HepG2 (cell line): ENCODE data around the gene U2AF1L4. TPM values are rescaled to one million over a fixed set of nuclear protein-coding genes. Genes with fewer than 3 reads are reported as not detected.

ENCODE experiments used
- AKNA ChIP-seq: sonication (generic); formaldehyde crosslinking; IDR thresholded peaks from 2 replicates; pipeline ENCODE4 v1.4.0; 2020; ENCODE audit warnings: missing genetic modification reagents, borderline replicate concordance
- ARID5B ChIP-seq: IDR thresholded peaks from 2 replicates; pipeline ENCODE4 v1.4.0; 2020; ENCODE audit warnings: mild to moderate bottlenecking, missing genetic modification reagents
- BCL6 ChIP-seq: IDR thresholded peaks from 2 replicates; pipeline ENCODE4 v1.6.1; 2016; ENCODE audit warnings: missing genetic modification reagents, missing compliant biosample characterization
- ETV5 ChIP-seq: IDR thresholded peaks from 2 replicates; pipeline ENCODE4 v1.6.1; 2018; ENCODE audit warnings: missing biosample characterization, missing genetic modification reagents, inconsistent platforms, borderline replicate concordance
- TFE3 ChIP-seq: IDR thresholded peaks from 2 replicates; pipeline ENCODE4 v1.6.1; 2016
- TIGD3 ChIP-seq: sonication (generic); formaldehyde crosslinking; IDR thresholded peaks from 2 replicates; pipeline ENCODE4 v1.5.1; 2020; ENCODE audit warnings: mild to moderate bottlenecking, missing genetic modification reagents, borderline replicate concordance
- ZBTB4 ChIP-seq: sonication (generic); formaldehyde crosslinking; IDR thresholded peaks from 2 replicates; pipeline ENCODE4 v1.4.0; 2020; ENCODE audit warnings: missing genetic modification reagents, mild to moderate bottlenecking, borderline replicate concordance
- ZNF235 ChIP-seq: sonication (generic); formaldehyde crosslinking; IDR thresholded peaks from 2 replicates; pipeline ENCODE4 v1.8.1; 2023; ENCODE audit warnings: mild to moderate bottlenecking, missing genetic modification reagents, borderline replicate concordance
- ZNF337 ChIP-seq: sonication (generic); formaldehyde crosslinking; IDR thresholded peaks from 2 replicates; pipeline ENCODE4 v1.5.1; 2020; ENCODE audit warnings: missing genetic modification reagents, low read depth, mild to moderate bottlenecking, borderline replicate concordance
- ZNF841 ChIP-seq: sonication (generic); formaldehyde crosslinking; IDR thresholded peaks from 2 replicates; pipeline ENCODE4 v1.8.1; 2023; ENCODE audit warnings: missing genetic modification reagents, borderline replicate concordance
- ZNF878 ChIP-seq: sonication (generic); formaldehyde crosslinking; IDR thresholded peaks from 2 replicates; pipeline ENCODE4 v1.8.1; 2023; ENCODE audit warnings: mild to moderate bottlenecking, missing genetic modification reagents, moderate library complexity
- polyA plus RNA-seq, 8 experiments: library from polyadenylated mRNA; depleted of rRNA in 3 of 8; stranded (reverse) in 7 of 8; unstranded in 1 of 8; fragments of >200 nt; fragmentation: Illumina TruSeq in 4 of 8; extraction: Trizol in 4 of 8; gene quantifications; 2 replicates each; pipeline versions ENCODE4 v1.2.1 to v1.2.3, GENCODE V29; 2011 to 2016; ENCODE audit warnings: low read depth in 4 of 8, missing spikeins in 1 of 8, mixed read lengths in 1 of 8; ENCODE audit not compliant: insufficient read depth in 1 of 8
- total RNA-seq, 5 experiments: library from RNA; depleted of rRNA; stranded (reverse); fragments of >200 nt; fragmentation: Illumina TruSeq; extraction: Trizol; gene quantifications; 2 replicates each; pipeline ENCODE4 v1.2.3, GENCODE V29; 2016; ENCODE audit warnings: low read depth in 1 of 5

U2AF1L4 gene
- total and polyA plus RNA-seq, 2 of the 13 experiments (the other 11 are each of a cell fraction or from before 2014, with no cell fraction given), result 7.9 to 15.4 TPM

GRCh38 chr19:35696835-35697234, 48.4 kb downstream of the U2AF1L4 start (continued):
- TF ChIP-seq AKNA (CRISPR knock-in tag), result no peak
- peak; percentile 64 for TF ChIP-seq BCL6 (CRISPR knock-in tag)
- no peak for TF ChIP-seq ZNF235 (CRISPR knock-in tag)
- TF ChIP-seq TFE3 (CRISPR knock-in tag), result 0 out of 2 replicates have a peak, but pooled peaks have one; percentile 47
- TF ChIP-seq ARID5B (CRISPR knock-in tag), result peak; percentile 70
- no peak for TF ChIP-seq ZNF337 (CRISPR knock-in tag)
- TF ChIP-seq TIGD3, result no peak
- TF ChIP-seq ETV5 (CRISPR knock-in tag), result peak; percentile 56; the same call in 1 of the 2 replicates
- TF ChIP-seq ZNF841 (CRISPR knock-in tag), result no peak
- peak; percentile 47; the same call in 1 of the 2 replicates for TF ChIP-seq ZBTB4 (CRISPR knock-in tag)
- no peak for TF ChIP-seq ZNF878 (CRISPR knock-in tag)
- TF ChIP-seq, all 625 proteins: peak for 42
